K562 (cell line): Measurements from ENCODE around the gene HMGCL. TPM values are rescaled to one million over a fixed set of nuclear protein-coding genes. Genes with fewer than 3 reads are reported as not detected.
A peak's percentile ranks its signal among the peaks of the same experiment; 100 is the strongest.

Source experiments
- AFF4 ChIP-seq: sonication (generic); formaldehyde crosslinking; IDR thresholded peaks from 2 replicates; pipeline ENCODE4 v1.8.0; 2023; ENCODE audit warnings: mild to moderate bottlenecking, missing genetic modification reagents
- ATF3 ChIP-seq, 2 experiments: fragments of 450-650 bp in 1 of 2; sonication (generic) in 1 of 2; formaldehyde crosslinking in 1 of 2; IDR thresholded peaks in 1 of 2; conservative IDR thresholded peaks in 1 of 2; 2 replicates each; pipeline versions ENCODE4 v1.6.1 to v1.8.1; 2016 to 2023; ENCODE audit warnings: mild to moderate bottlenecking in 2 of 2, moderate library complexity in 2 of 2, inconsistent platforms in 1 of 2, missing genetic modification reagents in 1 of 2
- BACH1 ChIP-seq: fragments of 200-800 bp; sonication (Bioruptor generic); IDR thresholded peaks from 2 replicates; pipeline ENCODE4 v1.6.1; 2016; ENCODE audit warnings: missing genetic modification characterization, missing compliant biosample characterization
- CBX3 ChIP-seq, 2 experiments: IDR thresholded peaks; 1 replicate in 1 of 2; 2 replicates in 1 of 2; pipeline ENCODE4 v1.6.1; 2012; ENCODE audit warnings: inconsistent platforms in 2 of 2, low read length in 2 of 2, borderline replicate concordance in 1 of 2, control low read depth in 1 of 2
- CCNT2 ChIP-seq: IDR thresholded peaks from 2 replicates; pipeline ENCODE4 v1.6.1; 2011; ENCODE audit warnings: borderline replicate concordance, low read depth, mild to moderate bottlenecking, moderate library complexity, mixed read lengths, low read length; ENCODE audit not compliant: insufficient read length; ENCODE audit errors: extremely low read depth
- CHD2 ChIP-seq: IDR thresholded peaks from 2 replicates; pipeline ENCODE4 v1.6.1; 2011; ENCODE audit warnings: low read depth, low read length
- KAT7 ChIP-seq: sonication (generic); formaldehyde crosslinking; IDR thresholded peaks from 2 replicates; pipeline ENCODE4 v1.8.0; 2022; ENCODE audit warnings: missing genetic modification reagents, mild to moderate bottlenecking, borderline replicate concordance
- SAFB ChIP-seq: fragments of 200-400 bp; formaldehyde crosslinking; IDR thresholded peaks from 2 replicates; pipeline ENCODE4 v1.6.1; 2017; ENCODE audit warnings: low read depth, low read length, borderline replicate concordance
- SAP30 ChIP-seq: fragments of 200-600 bp; sonication (generic); IDR thresholded peaks from 2 replicates; pipeline ENCODE4 v1.6.1; 2012; ENCODE audit warnings: borderline replicate concordance, low read depth, mild to moderate bottlenecking, moderate library complexity, low read length, control low read depth, inconsistent platforms; ENCODE audit not compliant: insufficient read depth, poor library complexity, severe bottlenecking
- SOX6 ChIP-seq: fragments of 450-650 bp; IDR thresholded peaks from 2 replicates; pipeline ENCODE4 v1.6.1; 2014; ENCODE audit warnings: mild to moderate bottlenecking
- SUPT5H ChIP-seq: fragments of 450-650 bp; IDR thresholded peaks from 2 replicates; pipeline ENCODE4 v1.6.1; 2016
- TCF3 ChIP-seq: sonication (generic); formaldehyde crosslinking; IDR thresholded peaks from 2 replicates; pipeline ENCODE4 v1.4.0; 2020; ENCODE audit warnings: mild to moderate bottlenecking, missing genetic modification reagents
- TEAD4 ChIP-seq, 2 experiments: sonication (generic) in 1 of 2; formaldehyde crosslinking in 1 of 2; IDR thresholded peaks; 2 replicates each; pipeline versions ENCODE4 v1.6.1 to v1.8.0; 2012 to 2022; ENCODE audit warnings: borderline replicate concordance in 1 of 2, inconsistent platforms in 1 of 2, low read length in 1 of 2, mild to moderate bottlenecking in 1 of 2, missing genetic modification reagents in 1 of 2
- ZBTB11 ChIP-seq, 3 experiments: fragments of 200-800 bp in 1 of 3; fragments of 250-450 bp in 1 of 3; fragments of 450-650 bp in 1 of 3; sonication (Bioruptor Pico) in 1 of 3; sonication (Bioruptor generic) in 1 of 3; formaldehyde crosslinking in 1 of 3; IDR thresholded peaks; 2 replicates each; pipeline versions ENCODE4 v1.6.1 to v1.8.0; 2016 to 2022; ENCODE audit warnings: mild to moderate bottlenecking in 2 of 3, missing genetic modification characterization in 2 of 3, missing compliant biosample characterization in 1 of 3, moderate library complexity in 1 of 3
- ZBTB43 ChIP-seq: sonication (generic); formaldehyde crosslinking; IDR thresholded peaks from 2 replicates; pipeline ENCODE4 v1.8.0; 2023; ENCODE audit warnings: mild to moderate bottlenecking, missing genetic modification reagents
- polyA plus RNA-seq, 8 experiments: library from polyadenylated mRNA; depleted of rRNA in 4 of 8; stranded (reverse) in 5 of 8; unstranded in 3 of 8; fragments of >200 nt; fragmentation: Nextera tagmentation in 2 of 8; fragmentation: Illumina TruSeq in 1 of 8; extraction: Ambion mirVana in 2 of 8; extraction: Trizol in 1 of 8; gene quantifications; 2 replicates each; pipeline versions ENCODE4 v1.2.1 to v1.2.3, GENCODE V29; 2011 to 2014; ENCODE audit warnings: inconsistent platforms in 1 of 8, missing spikeins in 1 of 8
- total RNA-seq, 7 experiments: library from RNA; depleted of rRNA in 6 of 7; stranded (reverse); fragments of >200 nt in 6 of 7; fragmentation: Illumina TruSeq in 2 of 7; extraction: Trizol in 2 of 7; gene quantifications; 2 replicates each; pipeline versions ENCODE4 v1.2.1 to v1.2.3, GENCODE V29; 2011 to 2021; ENCODE audit warnings: low replicate concordance in 1 of 7

The HMGCL gene
- total and polyA plus RNA-seq, 9 of the 15 experiments (the other 6 are each of a cell fraction or from before 2014, with no cell fraction given): 18.0 to 82.2 (median 24.2) TPM

GRCh38 chr1:23825076-23825761 is at the start of gene HMGCL (continued):
- no peak for TF ChIP-seq AFF4
- peak in 1 of 2 experiments; percentile 57; a peak in 1 of 3 replicates for TF ChIP-seq CBX3 (IDR thresholded peaks at IDR 0.05; ENCODE audit: borderline replicate concordance in 1 of 2, low read length in 2 of 2)
- peak; percentile 97 for TF ChIP-seq SUPT5H
- no peak for TF ChIP-seq ZBTB43 (CRISPR knock-in tag)
- no peak for TF ChIP-seq KAT7 (CRISPR knock-in tag)
- TF ChIP-seq ZBTB11 (CRISPR knock-in tag; IDR thresholded peaks at IDR 0.05): peak in 1 of 3 experiments; percentile 12; a peak in 1 of 6 replicates
- no peak for TF ChIP-seq CHD2
- peak; percentile 79 for TF ChIP-seq CCNT2
- TF ChIP-seq SAFB: no peak
- peak; percentile 79 for TF ChIP-seq SAP30
- TF ChIP-seq TCF3: peak; percentile 18; the same call in 1 of the 2 replicates
- TF ChIP-seq ATF3 (IDR thresholded peaks at IDR 0.05): no peak
- TF ChIP-seq ATF3 (CRISPR knock-in tag; conservative IDR thresholded peaks at IDR 0.05): 0 out of 2 replicates have a peak, but pooled peaks have one; percentile 56
- peak; percentile 25; the same call in 1 of the 2 replicates for TF ChIP-seq TEAD4 (IDR thresholded peaks at IDR 0.05; ENCODE audit: low read length)
- TF ChIP-seq TEAD4 (CRISPR knock-in tag; IDR thresholded peaks at IDR 0.05; ENCODE audit: borderline replicate concordance): no peak
- TF ChIP-seq SOX6: peak; percentile 16; the same call in 1 of the 2 replicates
- TF ChIP-seq BACH1 (tag): no peak
